Nephron progenitor cell (in vitro differentiated cells): Measurements from ENCODE around the gene GALNT10.

Experiments
- DNase-seq: peaks from one replicate; pipeline ENCODE4 v3.0.0; 2021
- H3K27ac Mint-ChIP-seq: 2 replicates; pipeline ENCODE4 v1.8.0; 2021; ENCODE audit warnings: mild to moderate bottlenecking, moderate library complexity, mixed read lengths
- H3K27me3 Mint-ChIP-seq: 2 replicates; pipeline ENCODE4 v1.8.0; 2021; ENCODE audit warnings: mild to moderate bottlenecking, low read depth, mixed read lengths; ENCODE audit not compliant: poor library complexity
- H3K36me3 Mint-ChIP-seq: 2 replicates; pipeline ENCODE4 v1.8.0; 2021; ENCODE audit warnings: low read depth, mixed read lengths
- H3K4me1 Mint-ChIP-seq: 2 replicates; pipeline ENCODE4 v1.8.0; 2021; ENCODE audit warnings: mixed read lengths
- H3K4me3 Mint-ChIP-seq: 2 replicates; pipeline ENCODE4 v1.8.0; 2021; ENCODE audit warnings: mild to moderate bottlenecking, moderate library complexity, mixed read lengths
- H3K9me3 Mint-ChIP-seq: 2 replicates; pipeline ENCODE4 v1.8.0; 2021; ENCODE audit warnings: mild to moderate bottlenecking, moderate library complexity, mixed read lengths
- TF ChIP-seq, protein P1 (sequence below): fragments of 200-600 bp; sonication (generic); IDR thresholded peaks from 2 replicates; pipeline ENCODE4 v1.5.0; 2021; ENCODE audit warnings: antibody characterized with exemption

The GALNT10 gene

DNA sequence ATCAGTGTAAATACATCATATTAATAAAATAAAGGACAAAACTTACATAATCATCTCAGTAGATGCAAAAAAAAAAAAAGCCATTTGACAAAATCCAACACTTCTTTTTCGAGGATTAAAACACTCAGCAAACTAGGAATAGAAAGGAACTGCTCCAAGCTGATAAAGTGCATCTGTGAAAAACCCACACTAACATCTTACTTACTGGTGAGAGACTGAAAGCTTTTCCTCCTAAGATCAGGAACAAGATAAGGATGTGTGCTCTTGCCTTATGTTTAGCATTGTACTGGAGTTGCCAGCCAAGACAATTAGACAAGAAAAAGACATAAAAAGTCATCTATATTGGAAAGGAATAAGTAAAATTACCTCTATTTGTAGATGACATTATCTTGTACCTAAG, 135.0 kb downstream of the GALNT10 start:
- DNase-seq: no peak
- Mint-ChIP-seq H3K27ac (no peak overlapping the region), H3K27me3 (peaks cover 3% of the 10 kb centered on the region), H3K9me3 (no peaks in the 10 kb centered on the region), H3K4me1 (peaks cover 31% of the 10 kb centered on the region), H3K4me3 (no peak overlapping the region), H3K36me3 (peaks cover 10% of the 10 kb centered on the region)
- TF ChIP-seq, protein P1, sequence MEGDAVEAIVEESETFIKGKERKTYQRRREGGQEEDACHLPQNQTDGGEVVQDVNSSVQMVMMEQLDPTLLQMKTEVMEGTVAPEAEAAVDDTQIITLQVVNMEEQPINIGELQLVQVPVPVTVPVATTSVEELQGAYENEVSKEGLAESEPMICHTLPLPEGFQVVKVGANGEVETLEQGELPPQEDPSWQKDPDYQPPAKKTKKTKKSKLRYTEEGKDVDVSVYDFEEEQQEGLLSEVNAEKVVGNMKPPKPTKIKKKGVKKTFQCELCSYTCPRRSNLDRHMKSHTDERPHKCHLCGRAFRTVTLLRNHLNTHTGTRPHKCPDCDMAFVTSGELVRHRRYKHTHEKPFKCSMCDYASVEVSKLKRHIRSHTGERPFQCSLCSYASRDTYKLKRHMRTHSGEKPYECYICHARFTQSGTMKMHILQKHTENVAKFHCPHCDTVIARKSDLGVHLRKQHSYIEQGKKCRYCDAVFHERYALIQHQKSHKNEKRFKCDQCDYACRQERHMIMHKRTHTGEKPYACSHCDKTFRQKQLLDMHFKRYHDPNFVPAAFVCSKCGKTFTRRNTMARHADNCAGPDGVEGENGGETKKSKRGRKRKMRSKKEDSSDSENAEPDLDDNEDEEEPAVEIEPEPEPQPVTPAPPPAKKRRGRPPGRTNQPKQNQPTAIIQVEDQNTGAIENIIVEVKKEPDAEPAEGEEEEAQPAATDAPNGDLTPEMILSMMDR: no peak

DNA sequence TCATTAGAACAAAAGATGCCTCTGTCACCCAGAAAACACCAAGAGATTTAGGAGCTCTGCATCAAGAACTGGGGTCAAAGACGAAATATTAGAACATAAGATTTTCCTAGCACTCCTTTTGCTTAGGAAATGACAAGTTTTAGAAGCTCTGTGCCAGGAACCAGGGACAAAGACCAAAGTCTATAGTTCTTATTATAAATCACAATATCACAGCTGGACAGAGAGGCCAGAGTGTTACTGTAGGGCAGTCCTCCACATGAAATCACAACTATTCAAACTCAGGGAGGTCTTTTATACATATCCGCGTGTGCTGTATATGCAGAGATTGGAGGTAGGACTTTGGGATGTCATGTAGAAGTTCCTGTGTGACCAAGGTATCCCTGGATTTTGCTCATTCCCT, 138.5 kb downstream of the GALNT10 start:
- no peak for DNase-seq
- Mint-ChIP-seq H3K9me3 (no peaks in the 10 kb centered on the region), H3K36me3 (peaks cover 9% of the 10 kb centered on the region), H3K27ac (peak overlapping the region; percentile 16), H3K27me3 (peaks cover 3% of the 10 kb centered on the region), H3K4me3 (no peak overlapping the region), H3K4me1 (peaks cover 5% of the 10 kb centered on the region)
- TF ChIP-seq, protein P1: no peak

DNA sequence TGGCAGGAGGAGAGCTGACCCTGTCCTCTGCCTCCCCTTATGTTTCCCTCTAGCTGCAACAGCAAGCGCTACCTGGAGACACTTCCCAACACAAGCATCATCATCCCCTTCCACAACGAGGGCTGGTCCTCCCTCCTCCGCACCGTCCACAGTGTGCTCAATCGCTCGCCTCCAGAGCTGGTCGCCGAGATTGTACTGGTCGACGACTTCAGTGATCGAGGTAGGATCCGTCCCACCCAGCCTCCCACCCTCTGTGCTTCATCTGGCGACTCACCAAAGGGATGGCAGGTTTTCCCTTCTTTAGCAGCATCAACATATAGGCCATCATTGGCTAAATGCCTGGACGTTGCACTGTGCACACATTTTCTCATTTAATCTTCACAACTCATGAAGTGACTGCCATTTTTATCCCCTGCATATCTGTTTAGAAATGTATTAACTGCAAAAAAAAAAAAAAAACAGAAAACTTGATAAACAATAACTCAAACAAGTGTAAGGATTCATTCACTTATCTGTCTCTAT, 139.0 kb downstream of the GALNT10 start:
- no peak overlapping the region for H3K27ac Mint-ChIP-seq
- peaks cover 9% of the 10 kb centered on the region for H3K36me3 Mint-ChIP-seq
- DNase-seq: no peak
- TF ChIP-seq, protein P1: no peak
- no peaks in the 10 kb centered on the region for H3K4me1 Mint-ChIP-seq
- H3K27me3 Mint-ChIP-seq: peaks cover 3% of the 10 kb centered on the region
- H3K9me3 Mint-ChIP-seq: no peaks in the 10 kb centered on the region
- H3K4me3 Mint-ChIP-seq: no peak overlapping the region

DNA sequence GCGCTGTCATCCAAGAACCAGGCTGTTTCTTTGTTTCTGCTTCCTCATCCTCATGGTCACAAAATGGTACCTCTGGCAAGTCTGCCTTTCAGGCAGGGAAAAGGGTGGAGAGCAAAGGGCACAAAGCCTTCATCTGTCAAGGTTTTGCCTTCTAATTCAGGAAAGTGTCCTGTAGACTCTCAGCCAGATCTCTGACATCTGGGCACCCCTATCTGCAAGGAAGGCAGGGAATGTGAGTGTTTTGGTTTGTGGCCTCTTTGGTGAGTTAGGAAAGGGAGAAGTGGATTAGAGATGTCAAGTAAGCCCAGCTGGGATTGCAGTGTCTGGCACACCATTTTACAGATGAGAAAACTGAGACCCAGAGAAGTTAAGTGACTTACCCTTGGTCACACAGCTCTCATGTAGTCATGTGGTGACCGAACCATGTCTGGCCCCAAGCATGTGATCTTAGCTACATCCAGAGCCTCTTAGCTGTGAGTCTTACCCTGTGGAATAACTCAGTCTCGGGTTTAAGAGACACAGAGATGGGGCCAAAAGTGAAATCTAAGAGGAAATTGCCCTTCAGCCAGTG, 139.6 kb downstream of the GALNT10 start:
- H3K27me3 Mint-ChIP-seq: peaks cover 3% of the 10 kb centered on the region
- H3K36me3 Mint-ChIP-seq: peaks cover 15% of the 10 kb centered on the region
- H3K9me3 Mint-ChIP-seq: no peaks in the 10 kb centered on the region
- no peak overlapping the region for H3K27ac Mint-ChIP-seq
- H3K4me3 Mint-ChIP-seq: no peak overlapping the region
- no peak for DNase-seq
- TF ChIP-seq, protein P1: no peak
- no peaks in the 10 kb centered on the region for H3K4me1 Mint-ChIP-seq

DNA sequence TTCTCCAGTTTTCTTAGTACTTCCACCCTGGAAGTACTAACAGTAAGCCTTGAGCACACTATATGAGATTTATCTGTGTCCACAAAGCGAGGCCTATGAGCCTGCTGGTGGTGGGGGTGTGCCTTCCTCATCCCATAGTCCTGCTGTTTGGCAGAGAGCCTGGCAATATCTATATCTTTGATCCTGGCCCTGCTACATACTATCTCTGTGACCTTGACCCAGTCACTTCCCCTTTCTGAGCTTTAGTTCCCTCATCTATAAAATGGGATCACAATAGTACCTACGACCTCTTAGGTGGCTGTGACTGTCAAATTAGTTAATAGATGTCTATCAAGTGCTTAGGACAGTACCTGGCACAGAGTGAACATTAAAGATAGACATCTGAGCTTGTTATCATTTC, 140.7 kb downstream of the GALNT10 start:
- Mint-ChIP-seq H3K27me3 (peaks cover 3% of the 10 kb centered on the region), H3K27ac (no peak overlapping the region), H3K4me3 (no peak overlapping the region), H3K9me3 (no peaks in the 10 kb centered on the region), H3K36me3 (peaks cover 12% of the 10 kb centered on the region), H3K4me1 (no peaks in the 10 kb centered on the region)
- TF ChIP-seq, protein P1: no peak
- no peak for DNase-seq

DNA sequence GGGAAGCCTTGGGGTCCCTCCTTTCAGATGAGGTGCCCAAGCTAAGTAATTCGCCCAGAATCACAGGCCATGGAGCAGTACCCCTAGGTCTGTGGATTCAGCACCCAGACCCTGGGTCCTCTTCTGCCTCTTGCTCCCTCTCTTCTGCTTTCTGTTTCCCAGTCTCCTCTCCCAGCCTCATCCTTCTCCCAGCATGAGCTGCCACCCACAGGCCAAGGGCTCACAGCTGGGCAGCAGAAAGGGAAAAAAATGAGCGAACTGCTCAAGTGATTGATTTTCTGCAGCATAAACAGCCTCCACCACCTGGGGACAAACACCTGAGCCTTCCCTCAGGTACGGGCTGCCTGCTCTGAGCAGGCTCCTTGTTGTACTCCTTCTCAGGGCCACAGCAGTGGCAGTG, 141.4 kb downstream of the GALNT10 start:
- TF ChIP-seq, protein P1: no peak
- Mint-ChIP-seq H3K27ac (no peak overlapping the region), H3K4me1 (no peaks in the 10 kb centered on the region), H3K4me3 (no peak overlapping the region), H3K27me3 (peaks cover 3% of the 10 kb centered on the region), H3K36me3 (peaks cover 18% of the 10 kb centered on the region), H3K9me3 (no peaks in the 10 kb centered on the region)
- DNase-seq: no peak
